Muscle of leg (tissue), 11 donors: ENCODE measurements around the gene PLD5. TPM values are rescaled to one million over a fixed set of nuclear protein-coding genes. Genes with fewer than 3 reads are reported as not detected.
A peak's percentile ranks its signal among the peaks of the same experiment; 100 is the strongest.
"Not testable (repeated sequence)": the region's sequence is repeated elsewhere in the genome, so short reads cannot be mapped to it uniquely, and the experiment has no call there.

Source experiments
- DNase-seq: peaks from one replicate; pipeline ENCODE4 v3.0.0; 2013
- H3K27ac ChIP-seq: one replicate; pipeline ENCODE4 v1.5.1; 2013; ENCODE audit warnings: mild to moderate bottlenecking, low read length, control low read depth
- H3K27me3 ChIP-seq: one replicate; pipeline ENCODE4 v1.6.1; 2013; ENCODE audit warnings: low read length; ENCODE audit not compliant: control insufficient read depth, insufficient read depth
- H3K36me3 ChIP-seq: one replicate; pipeline ENCODE4 v1.6.1; 2013; ENCODE audit warnings: low read length; ENCODE audit not compliant: control insufficient read depth, insufficient read depth
- H3K4me1 ChIP-seq: one replicate; pipeline ENCODE4 v1.6.1; 2013; ENCODE audit warnings: low read length; ENCODE audit not compliant: control insufficient read depth, insufficient read depth
- H3K4me3 ChIP-seq: one replicate; pipeline ENCODE4 v1.5.1; 2013; ENCODE audit warnings: low read length, control low read depth
- H3K9me3 ChIP-seq: replicated peaks from 2 replicates; pipeline ENCODE4 v1.6.1; 2013; ENCODE audit warnings: low read depth, low read length; ENCODE audit not compliant: control insufficient read depth
- WGBS: methylation state at CpG from one replicate; pipeline ENCODE4 v1.1.5; 2013; ENCODE audit warnings: missing lambda C conversion rate; ENCODE audit not compliant: insufficient coverage; 5-methylcytosine and 5-hydroxymethylcytosine counted together
- polyA plus RNA-seq, 8 donors: library from polyadenylated mRNA; unstranded; fragments of 120-200 nt; gene quantifications; one replicate each; pipeline versions ENCODE4 v1.2.1 to v1.2.3, GENCODE V29; 2013; ENCODE audit warnings: inconsistent platforms in 1 of 8, low replicate concordance in 1 of 8; ENCODE audit not compliant: insufficient read length in 8 of 8, insufficient read depth in 1 of 8
- total RNA-seq: library from RNA; stranded (reverse); fragments of 120-200 nt; gene quantifications from one replicate; pipeline ENCODE4 v1.2.4, GENCODE V29; 2013

PLD5 gene
- total and polyA plus RNA-seq, 9 donors: 0.56 to 1.9 (median 1.2) TPM

GRCh38 chr1:242515555-242515954, 8.9 kb downstream of the PLD5 start:
- Histone ChIP-seq H3K4me3 (no peak overlapping the region), H3K27ac (no peak overlapping the region), H3K9me3 (no peaks in the 10 kb centered on the region), H3K36me3 (no peaks in the 10 kb centered on the region), H3K4me1 (no peaks in the 10 kb centered on the region), H3K27me3 (peaks cover 3% of the 10 kb centered on the region)
- WGBS: no CpG with 5 or more reads among the region's 2 CpGs
- DNase-seq: no peak

DNA sequence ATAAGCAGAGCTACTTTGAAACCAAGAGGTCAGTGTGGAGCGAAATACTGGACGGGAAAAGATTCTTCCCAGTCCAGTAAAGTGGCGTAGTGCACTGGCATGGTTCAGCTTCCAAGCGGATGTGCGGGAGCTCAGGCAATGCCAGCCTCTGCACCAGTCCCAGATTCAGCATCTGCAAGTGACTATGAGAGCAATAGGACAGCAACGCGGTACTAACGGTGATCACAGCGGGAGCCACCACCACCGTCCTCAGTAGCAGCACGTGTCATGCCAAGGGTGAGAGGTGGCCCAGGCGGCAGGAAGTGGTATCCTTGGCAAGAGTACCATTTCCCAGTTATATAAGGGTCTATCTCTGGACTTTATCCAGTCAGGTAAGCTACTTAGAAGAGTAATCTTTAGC, 17.8 kb downstream of the PLD5 start:
- Histone ChIP-seq H3K4me1 (no peaks in the 10 kb centered on the region), H3K27ac (no peak overlapping the region), H3K36me3 (no peaks in the 10 kb centered on the region), H3K27me3 (no peaks in the 10 kb centered on the region), H3K4me3 (no peak overlapping the region), H3K9me3 (no peaks in the 10 kb centered on the region)
- DNase-seq: no peak
- WGBS: 88% methylated on average over 11 of the region's 12 CpGs

DNA sequence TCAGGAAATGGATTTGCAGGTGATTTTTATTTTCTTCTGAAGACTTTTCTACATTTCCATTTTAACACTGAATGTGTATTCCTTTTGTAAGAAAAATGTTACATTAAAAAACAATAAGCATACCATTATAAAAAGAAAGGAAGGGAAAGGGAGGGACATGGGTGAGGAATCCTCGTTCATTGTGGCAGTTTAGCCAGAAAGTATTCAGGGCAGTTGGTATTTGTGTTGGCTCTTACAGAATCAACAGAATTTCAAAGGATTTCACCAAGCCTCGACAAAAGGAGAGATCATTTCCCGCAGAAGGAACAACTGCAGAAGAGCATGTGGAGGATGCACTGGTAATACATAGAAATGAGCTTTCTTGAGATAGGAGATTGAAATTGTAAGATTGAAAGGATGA, 35.0 kb downstream of the PLD5 start:
- Histone ChIP-seq H3K4me1 (no peaks in the 10 kb centered on the region), H3K27me3 (no peaks in the 10 kb centered on the region), H3K9me3 (no peaks in the 10 kb centered on the region), H3K27ac (no peak overlapping the region), H3K36me3 (no peaks in the 10 kb centered on the region), H3K4me3 (no peak overlapping the region)
- 67% methylated on average over 2 of the region's 3 CpGs for WGBS
- DNase-seq: no peak

GRCh38 chr1:242477944-242478343, 46.6 kb downstream of the PLD5 start:
- no peaks in the 10 kb centered on the region for H3K36me3 ChIP-seq
- peak; percentile 22 for DNase-seq
- H3K4me3 ChIP-seq: no peak overlapping the region
- no peak overlapping the region for H3K27ac ChIP-seq
- H3K9me3 ChIP-seq: no peaks in the 10 kb centered on the region
- no peaks in the 10 kb centered on the region for H3K4me1 ChIP-seq
- no CpG with 5 or more reads among the region's 3 CpGs for WGBS
- H3K27me3 ChIP-seq: no peaks in the 10 kb centered on the region

GRCh38 chr1:242470774-242471173, 53.7 kb downstream of the PLD5 start:
- WGBS: 94% methylated on average over 6 of the region's 6 CpGs

GRCh38 chr1:242468784-242469183, 55.7 kb downstream of the PLD5 start:
- DNase-seq: no peak
- Histone ChIP-seq H3K27ac (no peak overlapping the region), H3K36me3 (no peaks in the 10 kb centered on the region), H3K27me3 (no peaks in the 10 kb centered on the region), H3K9me3 (no peaks in the 10 kb centered on the region), H3K4me1 (no peaks in the 10 kb centered on the region), H3K4me3 (no peak overlapping the region)
- no CpG with 5 or more reads among the region's 4 CpGs for WGBS

More at GRCh38 chr1:242470774-242471173, 53.7 kb downstream of the PLD5 start:
- no peaks in the 10 kb centered on the region for H3K4me1 ChIP-seq
- H3K27ac ChIP-seq: no peak overlapping the region
- H3K27me3 ChIP-seq: no peaks in the 10 kb centered on the region
- no peak for DNase-seq
- H3K4me3 ChIP-seq: no peak overlapping the region
- H3K9me3 ChIP-seq: no peaks in the 10 kb centered on the region
- no peaks in the 10 kb centered on the region for H3K36me3 ChIP-seq

DNA sequence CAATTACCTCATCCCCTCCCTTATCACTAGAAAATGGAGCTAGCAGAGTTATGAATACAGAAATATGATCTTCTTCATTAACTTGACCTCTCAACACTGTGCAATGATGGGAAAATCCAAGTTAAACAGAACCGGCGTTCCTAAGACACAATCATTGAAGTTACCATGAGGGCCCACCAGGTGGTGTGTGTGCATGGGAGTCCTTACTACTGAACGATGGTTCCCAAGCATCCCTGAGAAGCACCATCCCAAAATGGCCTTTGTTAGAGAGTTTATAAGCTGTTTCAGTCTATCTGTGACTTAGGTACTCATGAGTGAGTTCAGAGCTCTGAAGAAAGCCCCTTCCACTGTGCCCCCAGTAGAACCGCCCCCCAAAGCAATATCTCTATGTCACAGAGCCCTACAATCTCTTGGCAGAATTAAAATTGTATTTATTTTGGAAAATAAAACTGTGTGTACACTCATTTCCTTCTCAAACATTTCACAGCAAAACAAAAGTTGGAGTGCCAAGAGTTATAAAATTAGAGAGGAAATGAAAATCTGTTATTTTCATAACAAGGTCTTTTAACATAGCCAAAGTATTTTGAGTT, 56.8 kb downstream of the PLD5 start:
- peak; percentile 69 for DNase-seq
- Histone ChIP-seq H3K27ac (no peak overlapping the region), H3K9me3 (no peaks in the 10 kb centered on the region), H3K4me1 (no peaks in the 10 kb centered on the region), H3K36me3 (no peaks in the 10 kb centered on the region), H3K4me3 (no peak overlapping the region), H3K27me3 (no peaks in the 10 kb centered on the region)
- WGBS: no CpG with 5 or more reads among the region's 4 CpGs

- Histone ChIP-seq H3K4me3 (no peak overlapping the region), H3K27ac (no peak overlapping the region), H3K27me3 (no peaks in the 10 kb centered on the region), H3K4me1 (no peaks in the 10 kb centered on the region), H3K9me3 (no peaks in the 10 kb centered on the region), H3K36me3 (no peaks in the 10 kb centered on the region)
- WGBS: 91% methylated on average over 7 of the region's 7 CpGs
- DNase-seq: no peak
These were observed 61.6 kb downstream of the PLD5 start for GRCh38 chr1:242462867-242463266.

DNA sequence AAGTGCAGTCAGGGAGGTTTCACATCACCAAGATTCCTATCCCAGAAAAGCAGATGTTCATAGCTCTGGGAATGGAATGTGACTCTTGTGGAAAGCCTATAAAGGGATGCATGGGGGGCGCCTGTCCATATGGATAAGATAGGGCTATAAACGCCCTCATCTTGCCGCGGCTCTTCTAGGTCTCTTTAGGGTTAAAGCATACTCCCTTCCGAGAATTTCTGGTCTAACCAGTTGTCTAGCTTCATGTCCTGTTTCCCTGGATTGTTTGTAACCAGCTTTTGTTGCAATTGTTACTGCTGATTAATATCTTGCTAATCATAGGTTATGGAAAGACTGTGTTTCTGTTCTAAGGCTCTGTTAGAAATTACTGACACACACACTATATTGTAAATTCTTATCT, 64.8 kb downstream of the PLD5 start:
- H3K4me3 ChIP-seq, H3K4me1 ChIP-seq, H3K9me3 ChIP-seq, H3K36me3 ChIP-seq, H3K27me3 ChIP-seq, H3K27ac ChIP-seq: not testable (repeated sequence)
- peak; percentile 11 for DNase-seq
- no CpG with 5 or more reads among the region's 5 CpGs for WGBS

DNA sequence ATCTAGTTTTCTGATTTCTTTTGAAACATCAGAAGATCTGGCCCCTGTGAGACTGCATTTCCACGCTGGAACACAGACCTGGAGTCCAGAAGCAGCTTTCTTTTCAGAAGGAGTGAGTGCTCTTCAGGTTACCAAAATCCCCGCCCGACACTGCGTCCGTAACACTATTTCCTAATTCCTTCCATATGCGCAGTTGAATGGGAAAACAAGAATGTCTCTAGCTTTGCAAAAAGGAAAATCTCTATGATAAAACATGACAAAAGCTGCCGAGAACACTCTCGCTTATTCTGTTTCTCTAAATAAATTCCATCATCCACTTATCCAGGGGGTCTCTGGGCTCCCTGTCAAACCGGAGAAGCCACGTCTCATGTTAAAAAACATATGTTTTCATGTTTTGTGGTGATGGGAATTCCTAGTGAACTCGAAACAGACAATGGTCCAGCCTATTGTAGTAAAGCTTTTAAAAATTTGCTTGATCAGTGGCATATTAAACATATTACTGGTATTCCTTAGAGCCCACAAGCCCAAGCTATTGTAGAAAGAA, 67.7 kb downstream of the PLD5 start:
- Histone ChIP-seq H3K36me3 (no peaks in the 10 kb centered on the region), H3K4me3 (no peak overlapping the region), H3K27me3 (no peaks in the 10 kb centered on the region), H3K4me1 (no peaks in the 10 kb centered on the region), H3K9me3 (no peaks in the 10 kb centered on the region), H3K27ac (no peak overlapping the region)
- DNase-seq: peak; percentile 67
- WGBS: 17% methylated on average over 2 of the region's 11 CpGs

GRCh38 chr1:242455052-242455361, 69.5 kb downstream of the PLD5 start:
- no peaks in the 10 kb centered on the region for H3K36me3 ChIP-seq
- no peaks in the 10 kb centered on the region for H3K4me1 ChIP-seq
- H3K9me3 ChIP-seq: no peaks in the 10 kb centered on the region
- H3K27ac ChIP-seq: no peak overlapping the region
- WGBS: no CpG with 5 or more reads among the region's 1 CpG
- no peaks in the 10 kb centered on the region for H3K27me3 ChIP-seq
- no peak for DNase-seq
- H3K4me3 ChIP-seq: no peak overlapping the region
